ENCODE data around the gene KLHL18.
"Not testable (repeated sequence)": the region's sequence is repeated elsewhere in the genome, so short reads cannot be mapped to it uniquely, and the experiment has no call there.

Gene KLHL18

DNA sequence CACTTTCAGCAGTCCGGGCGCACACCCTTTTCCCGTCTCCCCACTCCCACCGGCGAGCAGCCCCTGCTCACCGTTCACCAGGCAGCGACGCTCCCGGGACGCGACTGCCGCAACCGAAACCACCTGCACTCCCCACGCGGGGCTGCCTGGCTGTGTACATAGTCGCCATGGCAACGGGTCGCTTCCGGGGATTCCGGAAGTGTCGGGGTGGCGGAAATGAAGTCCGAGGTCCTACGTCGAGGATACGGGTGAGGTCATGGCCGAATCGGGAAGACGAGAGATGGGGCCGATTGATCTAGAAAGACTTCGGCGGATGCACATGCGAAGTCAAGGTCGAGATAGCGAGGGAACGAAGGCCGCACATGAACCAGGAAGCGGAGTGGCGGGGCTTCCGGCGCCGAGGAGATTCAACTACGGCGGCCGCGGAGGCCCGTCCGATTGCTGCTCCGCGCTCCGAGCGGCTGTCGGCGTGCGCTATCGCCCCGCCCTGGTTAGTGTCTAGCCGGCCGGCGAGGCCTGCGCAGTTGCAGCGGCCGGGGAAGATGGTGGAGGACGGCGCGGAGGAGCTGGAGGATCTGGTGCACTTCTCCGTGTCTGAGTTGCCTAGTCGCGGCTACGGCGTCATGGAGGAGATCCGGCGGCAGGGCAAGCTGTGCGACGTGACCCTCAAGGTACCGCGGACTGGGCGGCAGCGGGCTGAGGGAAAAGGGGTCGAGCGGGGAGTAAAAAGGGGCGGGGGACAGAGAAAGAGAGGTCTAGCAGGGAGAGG, at the start of gene KLHL18, which contains the start of gene KIF9:
Gene KLHL18 (plus strand): TSS at position 521 of the 769 bp plus-strand sequence. CDS start 22 bp downstream, at position 543.
Gene KIF9 (minus strand): TSS at position 376 of the 769 bp plus-strand sequence. CDS start 5,425 bp downstream, outside the sequence.
- peak; percentile 98 for DNase-seq

DNA sequence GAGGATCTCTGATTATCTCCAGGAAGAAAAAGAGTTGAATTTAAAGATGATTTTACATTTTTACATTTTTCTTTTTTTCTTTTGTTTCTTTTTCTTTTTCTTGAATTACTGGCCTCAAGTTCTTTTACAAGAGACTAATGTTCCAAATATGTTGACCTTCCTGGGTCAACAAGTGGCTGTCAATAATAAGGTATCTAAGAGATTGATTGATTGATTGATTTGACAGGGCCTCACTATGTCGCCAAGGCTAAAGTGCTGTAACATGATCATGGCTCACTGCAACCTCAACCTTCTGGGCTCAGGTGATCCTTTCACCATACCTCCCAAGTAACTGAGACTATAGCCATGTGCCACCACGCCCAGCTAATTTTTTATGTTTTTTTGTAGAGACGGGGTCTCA, 44.7 kb upstream of the KLHL18 start:
- no peak for DNase-seq

GRCh38 chr3:47239929-47240328, 42.8 kb upstream of the KLHL18 start:
- DNase-seq, result no peak

DNA sequence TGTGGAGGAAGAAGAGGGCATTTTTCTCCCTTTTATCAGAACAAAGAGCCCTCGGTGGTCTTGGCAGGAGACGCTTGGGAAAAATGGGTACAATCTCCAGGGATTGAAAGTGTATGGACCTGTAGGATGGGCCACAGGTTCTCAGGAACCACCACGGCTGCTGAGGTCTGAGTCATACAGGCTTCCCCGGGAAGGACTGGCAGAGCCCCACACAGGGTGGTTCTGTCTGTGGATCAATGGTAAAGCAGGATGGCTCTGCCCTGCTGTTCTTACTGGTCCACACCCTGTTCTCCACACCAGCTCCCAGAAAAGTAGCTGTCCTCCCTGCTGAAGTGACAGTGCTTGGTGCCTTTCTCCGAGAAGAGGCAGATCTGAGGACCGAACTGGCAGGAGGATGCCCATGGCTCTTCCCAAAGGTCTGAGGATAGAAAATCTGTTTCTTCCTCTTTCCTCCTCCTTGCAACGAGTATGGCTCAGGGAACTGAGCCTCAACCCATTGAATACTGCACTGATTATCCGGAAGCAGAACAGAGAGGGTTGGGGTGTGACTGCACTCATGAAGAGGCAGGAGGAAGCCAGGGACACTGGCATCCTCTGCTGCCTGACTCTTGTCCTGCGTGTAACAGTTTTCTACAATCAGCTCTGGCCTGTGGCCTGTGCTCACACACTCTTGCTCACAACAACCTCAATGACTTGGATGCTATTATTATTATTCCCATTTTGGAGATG, 39.2 kb upstream of the KLHL18 start:
- no peak for DNase-seq

- DNase-seq, result no peak
Measured at GRCh38 chr3:47244531-47245100, 38.1 kb upstream of the KLHL18 start.

DNA sequence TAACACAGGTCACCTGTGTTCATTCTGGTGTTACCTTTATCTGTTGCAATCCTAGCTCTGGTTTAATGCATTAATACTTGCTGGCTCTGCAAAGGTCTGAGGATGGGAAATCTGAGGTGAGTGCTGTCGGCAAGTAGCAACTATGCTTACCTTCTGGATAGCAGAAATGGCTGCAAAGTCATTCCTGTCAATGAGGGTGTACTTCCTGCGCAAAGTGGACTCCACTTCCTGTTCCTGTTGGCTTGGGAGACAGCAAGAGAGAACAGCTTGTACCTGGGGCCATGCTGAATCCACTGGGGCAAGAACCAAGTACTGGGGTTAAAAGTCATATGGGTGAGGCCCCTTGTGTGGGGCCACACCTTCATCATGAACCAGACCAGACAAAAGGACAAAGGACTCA, 37.5 kb upstream of the KLHL18 start:
- no peak for DNase-seq

DNA sequence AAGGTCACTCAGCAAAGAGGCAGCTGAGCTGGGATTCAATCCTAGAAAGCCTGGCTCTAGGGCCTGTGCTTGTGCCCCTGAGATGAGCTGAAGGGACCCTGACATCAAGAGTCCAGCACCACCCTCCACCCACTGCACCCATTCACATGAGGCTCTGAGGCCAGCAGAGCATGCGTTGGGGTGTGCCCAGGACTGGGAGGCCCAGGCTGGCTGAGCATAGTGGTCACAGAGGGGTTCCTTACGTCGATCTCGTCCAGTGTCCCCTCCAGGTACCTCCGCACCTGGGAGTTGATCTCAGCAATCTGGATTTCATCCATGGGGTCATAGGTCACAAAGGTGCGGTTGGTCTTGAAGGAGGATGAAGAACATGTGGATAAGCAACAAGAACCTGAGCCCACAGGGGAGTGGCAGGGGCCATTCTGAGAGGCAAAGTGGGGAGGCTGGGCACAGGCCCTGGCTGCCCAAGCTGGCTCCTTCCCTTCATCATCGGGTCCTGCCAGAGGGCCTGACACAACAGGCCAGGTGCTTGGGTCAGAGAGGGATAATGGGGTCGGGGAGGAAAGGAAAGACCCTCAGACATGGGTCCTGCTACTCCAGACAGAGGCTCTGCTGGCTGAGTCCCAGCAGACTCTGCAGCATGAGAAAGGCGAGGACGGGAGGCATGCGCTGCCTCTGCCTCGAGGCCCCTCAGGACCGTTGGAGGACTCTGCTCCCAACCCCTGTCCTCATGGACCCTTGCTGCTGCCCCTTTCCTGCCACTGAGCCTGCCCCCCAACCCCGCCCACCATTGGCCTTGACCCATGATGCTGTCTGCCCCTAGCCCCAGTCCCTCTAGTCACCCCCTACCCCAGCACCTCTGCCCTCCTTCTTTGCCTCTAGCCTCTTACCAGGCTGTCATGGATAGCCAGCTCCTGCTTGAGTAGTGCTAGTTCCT, 35.3 kb upstream of the KLHL18 start:
- DNase-seq, result no peak

GRCh38 chr3:47250309-47251060, 32.3 kb upstream of the KLHL18 start:
- DNase-seq, result peak; percentile 75

DNA sequence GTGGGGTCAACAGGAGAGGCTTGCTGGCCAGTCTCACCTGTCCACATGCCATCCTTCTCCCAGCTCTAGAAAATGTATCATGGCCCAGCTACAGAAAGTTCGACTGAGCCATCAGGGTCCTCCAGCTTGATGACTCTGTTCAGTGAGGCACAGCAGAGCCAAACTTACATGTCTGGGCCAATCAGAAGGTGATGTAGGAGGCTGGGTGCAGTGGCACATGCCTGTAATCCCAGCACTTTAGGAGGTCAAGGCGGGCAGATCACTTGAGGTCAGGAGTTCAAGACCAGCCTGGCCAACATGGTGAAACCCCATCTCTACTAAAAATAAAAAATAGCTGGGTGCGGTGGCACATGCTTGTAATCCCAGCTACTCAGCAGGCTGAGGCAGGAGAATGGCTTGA, 31.7 kb upstream of the KLHL18 start:
- not testable (repeated sequence) for DNase-seq

- DNase-seq, result peak; percentile 43
Measured at GRCh38 chr3:47251689-47252088, 31.1 kb upstream of the KLHL18 start.

- DNase-seq, result not testable (repeated sequence)
Measured at GRCh38 chr3:47256331-47256730, 26.4 kb upstream of the KLHL18 start.

- no peak for DNase-seq
Measured at GRCh38 chr3:47259114-47259513, 23.6 kb upstream of the KLHL18 start.

DNA sequence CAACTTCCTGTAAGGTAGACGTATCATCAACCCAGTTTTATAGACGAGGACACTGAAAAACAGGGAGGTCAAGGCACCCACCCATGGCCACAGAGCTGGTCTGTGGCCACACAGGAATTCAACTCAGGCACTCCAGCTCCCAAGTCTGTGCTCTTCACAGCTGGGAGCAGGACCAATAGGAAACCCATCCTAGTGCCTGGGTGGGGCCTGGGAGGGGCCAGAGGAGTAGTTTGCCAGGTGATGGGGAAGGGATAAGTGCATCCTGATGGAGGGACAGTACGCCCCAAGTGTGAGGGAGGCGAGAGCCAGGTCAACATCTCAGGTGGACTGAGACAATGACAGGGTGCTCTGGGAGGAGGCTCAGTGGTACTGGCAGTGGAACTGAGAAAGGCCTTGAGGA, 22.1 kb upstream of the KLHL18 start:
- no peak for DNase-seq

GRCh38 chr3:47261301-47261700, 21.4 kb upstream of the KLHL18 start:
- DNase-seq, result no peak

DNA sequence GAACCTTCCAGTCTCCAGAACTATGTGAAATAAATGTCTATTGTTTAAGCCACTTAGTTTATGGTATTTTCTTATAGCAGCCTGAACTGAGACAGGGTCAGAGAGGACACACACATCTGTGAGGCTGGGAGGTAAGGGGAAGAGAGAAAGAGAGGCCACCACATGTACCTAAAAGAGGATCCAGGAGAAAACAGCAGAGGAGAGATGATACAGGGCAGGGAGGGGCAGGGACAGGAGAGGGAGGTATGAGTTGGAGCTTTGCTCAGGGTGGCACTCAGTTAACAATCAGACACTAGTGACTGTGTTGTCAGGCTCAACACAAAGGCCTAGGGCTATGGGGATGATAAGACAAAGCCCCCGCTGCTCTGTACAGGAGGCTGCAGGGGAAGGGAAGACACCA, 17.7 kb upstream of the KLHL18 start:
- no peak for DNase-seq

DNA sequence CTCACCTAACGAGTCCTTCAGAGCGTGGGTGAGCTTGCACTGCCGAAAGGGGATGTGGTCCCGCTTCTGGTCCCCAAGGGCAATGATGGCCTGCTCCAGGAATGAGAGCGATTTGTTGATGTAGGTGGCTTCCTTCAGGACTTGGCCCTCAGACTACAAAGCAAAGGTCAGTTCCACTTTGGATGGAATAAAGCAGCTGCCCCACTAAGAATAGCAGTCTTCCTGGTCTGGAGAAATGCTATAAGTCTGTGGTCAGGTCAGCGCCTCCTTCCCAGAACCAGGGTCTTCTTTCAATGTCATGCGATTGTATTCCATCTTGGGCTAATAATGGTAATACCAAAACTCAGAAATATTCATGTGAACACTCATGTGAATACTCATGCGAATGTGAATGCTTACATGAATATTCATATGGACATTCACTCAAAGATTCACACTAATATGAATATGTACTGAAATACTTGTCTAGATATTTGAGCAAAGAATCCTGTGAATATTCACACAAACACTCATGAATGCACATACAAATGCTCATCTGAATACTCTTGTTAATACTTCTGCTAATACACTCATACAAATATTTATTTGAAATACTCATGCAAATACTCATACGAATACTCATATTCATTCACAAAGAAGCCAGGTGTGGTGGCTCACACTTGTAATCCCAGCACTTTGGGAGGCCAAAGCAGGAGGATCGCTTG, 16.9 kb upstream of the KLHL18 start:
- DNase-seq, result no peak

- DNase-seq, result peak; percentile 96
Measured at GRCh38 chr3:47266709-47267489, 15.8 kb upstream of the KLHL18 start.

DNA sequence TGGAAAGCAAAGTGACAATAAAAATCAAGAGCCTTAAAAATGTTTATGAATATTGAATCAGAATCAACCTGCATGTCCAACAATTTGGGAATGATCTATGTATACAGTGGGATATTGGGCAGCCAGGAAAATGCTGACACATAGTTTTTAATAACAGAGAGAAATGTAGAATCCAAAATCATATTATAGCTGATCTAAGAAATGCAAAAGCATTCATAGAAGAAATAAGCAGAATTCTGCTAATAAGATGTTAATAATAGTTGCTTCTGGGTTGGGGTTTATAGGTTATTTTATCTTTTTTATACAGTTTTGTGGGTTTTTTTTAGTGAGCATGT, 15.3 kb upstream of the KLHL18 start:
- DNase-seq, result no peak

GRCh38 chr3:47270526-47270925, 12.2 kb upstream of the KLHL18 start:
- DNase-seq, result no peak

DNA sequence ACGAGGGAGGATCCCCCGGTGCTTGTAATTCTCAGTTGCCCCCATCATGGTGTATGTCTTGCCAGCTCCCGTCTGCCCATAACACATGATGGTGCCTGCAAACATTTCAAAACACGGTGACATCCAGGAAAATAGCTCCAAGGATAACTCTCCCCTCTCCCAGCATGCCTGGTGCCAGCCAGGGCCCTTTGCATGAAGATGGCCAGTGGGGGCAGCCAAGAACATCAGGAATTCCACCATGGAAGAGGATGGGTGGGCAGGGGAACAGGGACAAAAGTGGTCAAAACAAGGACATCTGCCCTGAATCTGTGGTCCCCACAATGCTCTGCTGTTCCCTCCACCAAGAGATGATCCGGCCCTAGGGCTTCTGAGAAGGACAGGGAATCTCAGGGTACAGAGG, 9.2 kb upstream of the KLHL18 start:
- no peak for DNase-seq

DNA sequence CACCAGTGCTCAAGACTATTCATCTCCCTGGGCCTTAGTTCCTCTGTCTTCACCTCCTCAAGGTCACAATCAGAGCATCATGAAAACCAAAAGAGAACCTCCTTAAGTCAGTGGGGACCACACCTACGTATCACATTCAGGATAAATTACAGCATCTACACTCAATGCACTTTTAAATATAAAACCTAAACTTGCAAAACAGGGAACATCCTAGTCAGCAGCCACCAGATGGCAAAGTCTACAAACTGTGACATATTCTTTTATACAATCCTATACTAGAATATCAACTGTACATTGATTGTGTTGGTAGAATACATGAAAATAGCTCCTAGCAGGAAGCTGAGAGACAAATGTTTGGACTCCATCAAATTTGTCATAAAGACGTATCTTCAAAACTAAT, 8.1 kb upstream of the KLHL18 start:
- no peak for DNase-seq

All from hematopoietic multipotent progenitor cell treated with erythropoietin and hydrocortisone succinate and interleukin-3 and kit ligand, for 4 days (in vitro differentiated cells).